ENCODE data around the gene GPR37.

DNA sequence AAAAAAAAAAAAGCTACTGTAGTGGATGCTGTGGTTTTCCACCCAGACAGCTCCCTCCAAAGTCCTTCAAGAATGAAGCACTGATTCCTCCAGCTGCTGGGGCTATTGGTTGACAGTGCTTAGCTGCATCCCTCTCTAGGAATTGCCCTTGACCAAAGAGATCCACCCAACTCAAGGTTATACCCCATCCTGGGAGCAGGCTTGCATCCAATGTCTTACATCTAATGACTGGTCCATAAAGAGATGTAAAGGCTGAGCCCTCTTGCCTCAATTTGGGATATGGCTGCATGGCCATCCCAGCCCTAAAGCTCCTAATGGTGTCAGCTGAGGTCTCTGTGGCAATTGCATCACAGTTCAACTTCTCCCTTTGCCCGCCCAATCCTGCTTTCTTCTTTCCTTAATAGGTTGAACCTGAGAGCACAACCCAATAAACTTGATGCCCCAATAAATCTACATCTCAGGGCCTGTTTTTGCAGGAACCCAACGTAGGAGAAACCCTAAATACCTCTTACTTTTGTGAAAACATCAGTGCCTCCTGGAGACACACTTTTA lies 4.4 kb downstream of the GPR37 start:
- TF ChIP-seq CTCF (IDR thresholded peaks at IDR 0.05) (no peak), EZH2 (IDR thresholded peaks at IDR 0.05) (no peak)

All from neural progenitor cell (in vitro differentiated cells).